Measurements from ENCODE around the gene GP1BA.

DNA sequence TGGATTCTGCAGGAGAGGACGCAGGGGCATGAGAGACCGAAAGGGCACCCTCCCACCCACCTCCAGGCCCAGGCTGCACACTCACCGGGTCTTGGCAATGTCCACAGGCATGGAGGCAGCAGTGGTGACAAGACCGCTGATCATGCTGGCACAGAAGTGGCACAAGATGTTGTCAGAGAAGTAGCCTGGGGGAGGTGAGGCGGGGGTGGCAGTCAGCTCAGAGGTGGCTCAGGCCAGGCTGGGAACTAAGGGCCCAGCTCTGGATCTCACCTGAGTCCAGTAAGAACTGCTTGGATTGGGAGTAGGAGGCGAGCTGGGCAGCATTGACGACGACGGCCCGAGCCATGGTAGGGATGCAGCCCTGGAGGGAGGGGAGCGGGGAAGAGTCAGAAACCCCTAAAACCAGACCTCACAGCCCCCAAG is 6.0 kb downstream of the GP1BA start:
- TF ChIP-seq POLR2A (IDR thresholded peaks at IDR 0.05) (no peak), CTCF (IDR thresholded peaks at IDR 0.05 in 4 of 5, conservative IDR thresholded peaks at IDR 0.05 in 1 of 5) (no peak)
